AG09319 (cell line): ENCODE data around the gene HSF2.

Experiments used
- DNase-seq: peaks from one replicate; pipeline ENCODE4 v3.0.0-alpha.2; 2010; ENCODE audit warnings: low read depth; ENCODE audit errors: extremely low read depth
- TF ChIP-seq, protein P1 (sequence below): IDR thresholded peaks from 2 replicates; pipeline ENCODE4 v1.5.1; 2011; ENCODE audit warnings: low read depth, mild to moderate bottlenecking, inconsistent platforms, low read length, moderate library complexity

HSF2 gene

DNA sequence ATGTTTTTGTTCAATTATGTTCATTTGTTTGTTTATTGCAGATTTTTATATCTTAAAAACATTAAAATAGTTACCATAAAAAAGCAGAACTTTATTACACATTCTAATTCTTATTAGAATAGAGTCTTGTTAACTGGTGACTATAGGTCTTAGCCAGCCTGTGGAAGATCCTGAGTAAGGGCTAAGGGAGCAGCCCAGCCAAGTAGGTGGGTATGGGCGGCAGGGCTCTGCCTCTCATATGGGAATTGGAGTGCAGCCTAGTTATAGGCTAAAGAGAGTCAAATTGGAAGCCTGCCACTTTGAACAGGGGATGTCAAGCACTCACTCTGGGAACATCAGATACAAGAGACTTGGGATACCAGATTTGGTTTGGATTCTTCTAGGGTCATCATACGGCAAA, 10.5 kb upstream of the HSF2 start:
- DNase-seq = no peak
- TF ChIP-seq, protein P1, sequence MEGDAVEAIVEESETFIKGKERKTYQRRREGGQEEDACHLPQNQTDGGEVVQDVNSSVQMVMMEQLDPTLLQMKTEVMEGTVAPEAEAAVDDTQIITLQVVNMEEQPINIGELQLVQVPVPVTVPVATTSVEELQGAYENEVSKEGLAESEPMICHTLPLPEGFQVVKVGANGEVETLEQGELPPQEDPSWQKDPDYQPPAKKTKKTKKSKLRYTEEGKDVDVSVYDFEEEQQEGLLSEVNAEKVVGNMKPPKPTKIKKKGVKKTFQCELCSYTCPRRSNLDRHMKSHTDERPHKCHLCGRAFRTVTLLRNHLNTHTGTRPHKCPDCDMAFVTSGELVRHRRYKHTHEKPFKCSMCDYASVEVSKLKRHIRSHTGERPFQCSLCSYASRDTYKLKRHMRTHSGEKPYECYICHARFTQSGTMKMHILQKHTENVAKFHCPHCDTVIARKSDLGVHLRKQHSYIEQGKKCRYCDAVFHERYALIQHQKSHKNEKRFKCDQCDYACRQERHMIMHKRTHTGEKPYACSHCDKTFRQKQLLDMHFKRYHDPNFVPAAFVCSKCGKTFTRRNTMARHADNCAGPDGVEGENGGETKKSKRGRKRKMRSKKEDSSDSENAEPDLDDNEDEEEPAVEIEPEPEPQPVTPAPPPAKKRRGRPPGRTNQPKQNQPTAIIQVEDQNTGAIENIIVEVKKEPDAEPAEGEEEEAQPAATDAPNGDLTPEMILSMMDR = no peak

DNA sequence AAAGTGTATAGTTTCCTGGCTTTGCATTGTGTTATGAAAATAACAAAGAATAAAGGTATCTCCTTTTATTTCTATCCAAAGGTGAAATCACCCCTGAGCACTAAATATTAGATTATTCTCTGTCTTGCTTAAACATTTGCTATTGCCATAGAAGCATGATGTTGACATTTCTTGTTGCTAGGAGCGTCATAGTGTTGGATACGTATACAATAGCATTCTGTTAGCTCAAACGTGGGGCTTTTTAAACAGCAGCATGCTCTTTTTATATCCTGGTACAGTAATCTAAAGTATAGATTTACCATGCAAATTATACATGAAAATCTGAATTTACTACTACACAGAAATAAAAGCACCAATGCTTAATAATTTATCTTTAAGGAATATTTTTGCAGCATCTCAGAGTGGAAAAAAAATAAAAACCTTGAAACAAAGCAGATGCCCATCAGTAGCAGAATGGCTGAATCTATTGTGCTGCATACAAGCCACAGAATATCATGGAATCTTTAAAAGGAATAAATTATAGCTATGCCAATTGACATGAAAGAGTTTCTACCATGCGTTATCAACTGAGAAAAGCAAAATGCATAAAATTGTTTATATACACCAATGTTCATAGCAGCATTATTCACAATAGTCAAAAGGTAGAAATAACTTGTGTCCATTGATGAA, 9.6 kb upstream of the HSF2 start:
- no peak for DNase-seq
- TF ChIP-seq, protein P1 = no peak

DNA sequence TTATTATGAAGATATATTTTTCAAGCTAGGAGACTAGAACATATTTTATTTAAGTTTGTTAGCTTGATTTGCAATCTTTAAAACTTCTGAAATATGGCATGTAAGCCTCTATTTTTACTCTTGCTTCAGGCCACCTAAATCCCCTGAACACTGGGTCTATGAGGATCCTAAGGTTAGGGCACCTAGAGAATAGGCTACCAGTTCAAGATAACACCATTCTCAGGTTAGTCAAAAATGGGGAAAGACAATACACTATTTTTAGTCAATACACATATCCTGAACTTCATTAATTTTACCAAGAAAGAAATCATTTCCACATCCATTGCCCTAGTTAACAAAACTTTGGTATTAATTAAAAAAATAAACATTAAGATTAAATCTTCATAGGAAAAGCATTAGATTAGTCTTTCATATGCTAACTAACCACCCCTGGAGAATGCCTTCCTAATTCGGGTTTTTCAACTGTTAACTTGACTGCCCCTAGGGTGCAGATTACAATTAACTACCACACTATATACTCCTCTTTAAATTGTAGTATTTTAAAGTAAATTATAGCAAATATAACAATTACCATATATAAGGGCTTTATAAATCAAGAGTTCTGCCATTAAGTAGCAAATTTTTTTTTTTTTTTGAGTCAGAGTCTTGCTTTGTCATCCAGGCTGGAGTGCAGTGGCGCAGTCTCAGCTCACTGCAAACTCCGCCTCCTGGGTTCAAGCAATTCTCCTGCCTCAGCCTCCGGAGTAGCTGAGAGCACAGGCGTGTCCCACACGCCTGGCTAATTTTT, 6.7 kb upstream of the HSF2 start:
- TF ChIP-seq, protein P1 = no peak
- DNase-seq = no peak

DNA sequence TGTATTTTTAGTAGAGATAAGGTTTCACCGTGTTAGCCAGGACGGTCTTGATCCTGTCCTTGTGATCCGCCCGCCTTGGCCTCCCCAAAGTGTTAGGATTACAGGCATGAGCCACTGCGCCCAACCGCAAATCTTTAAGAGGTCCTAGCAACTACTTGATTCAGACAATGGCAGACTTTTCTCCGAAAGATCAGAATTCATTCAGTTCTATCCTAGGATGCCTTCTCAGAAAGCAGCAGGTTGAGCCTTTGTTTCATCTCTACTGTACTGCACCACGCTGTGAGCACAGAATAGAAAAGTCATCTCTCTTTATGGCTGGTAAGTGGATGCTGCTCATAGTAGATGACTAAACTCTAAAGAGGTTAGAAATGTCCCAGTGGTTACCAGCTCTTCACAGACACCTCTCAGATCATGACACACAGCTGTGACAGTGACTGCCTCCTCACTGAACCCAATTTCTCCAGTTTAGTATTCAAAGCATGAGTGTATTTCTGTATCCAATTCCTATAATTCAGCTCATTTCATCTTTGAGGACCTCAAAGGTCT, 6.0 kb upstream of the HSF2 start:
- TF ChIP-seq, protein P1 = no peak
- no peak for DNase-seq

DNA sequence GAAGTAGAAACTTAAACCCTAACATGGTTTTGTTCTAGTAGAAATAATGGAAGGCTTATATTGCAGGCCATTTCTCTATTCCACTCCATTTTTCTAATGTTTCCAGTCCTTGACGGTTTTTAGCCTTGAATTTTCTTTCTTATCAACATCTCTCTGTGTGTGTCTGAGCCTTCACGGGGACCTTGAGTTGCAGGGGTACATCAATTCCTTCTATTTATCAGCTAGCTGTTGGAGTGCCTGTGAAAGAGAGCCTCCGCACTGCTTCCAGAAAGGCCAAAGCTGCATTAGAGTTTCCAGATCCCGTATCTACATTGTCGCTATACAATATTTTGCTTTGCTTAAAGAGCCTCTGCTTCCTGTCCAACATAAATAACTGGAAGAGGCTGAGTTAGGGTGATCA, 5.4 kb upstream of the HSF2 start:
- no peak for DNase-seq
- TF ChIP-seq, protein P1 = no peak

DNA sequence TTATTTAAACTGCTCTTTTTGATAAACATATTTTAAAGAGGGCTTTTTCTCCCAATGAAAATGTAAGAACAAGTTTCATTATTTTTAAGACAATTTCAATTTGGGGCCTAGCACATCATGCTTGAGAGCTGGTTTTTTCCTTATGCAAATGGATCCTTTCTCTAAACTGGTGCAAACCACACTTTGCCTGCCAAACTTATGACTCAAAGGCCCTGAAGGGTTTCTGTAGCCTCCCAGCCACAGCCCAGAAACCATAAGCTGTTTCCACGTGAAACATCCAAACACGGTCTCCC, 451 bp upstream of the HSF2 start:
- no peak for DNase-seq
- TF ChIP-seq, protein P1 = no peak

DNA sequence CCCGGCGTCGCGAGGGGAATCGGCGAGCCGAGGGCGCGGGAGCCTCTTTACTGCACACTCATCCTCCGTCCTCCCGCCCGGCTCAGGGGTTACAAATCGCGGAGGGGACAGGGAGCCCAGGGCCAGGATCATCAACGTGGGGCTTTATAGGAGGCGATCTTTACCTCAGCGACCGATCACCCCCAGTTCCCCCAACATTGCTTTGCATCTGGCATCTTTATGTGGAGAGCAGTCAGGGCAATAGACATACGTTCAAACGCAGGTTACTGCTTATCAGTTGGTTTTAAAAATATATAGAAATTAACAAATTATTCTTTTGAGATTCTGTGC, 634 bp downstream of the HSF2 start:
- TF ChIP-seq, protein P1 = no peak
- no peak for DNase-seq
